Smooth muscle cell (in vitro differentiated cells): ENCODE results near the gene KDM3B. TPM values are rescaled to one million over a fixed set of nuclear protein-coding genes. Genes with fewer than 3 reads are reported as not detected.

ENCODE experiments used
- DNase-seq: peaks from one replicate; lab custom pipeline; 2025; ENCODE audit not compliant: unreplicated experiment; lab: John Stamatoyannopoulos, UW
- H2AFZ ChIP-seq: fragments of 200-600 bp; sonication (generic); 2 replicates; pipeline ENCODE4 v1.6.0; 2016; ENCODE audit warnings: antibody characterized with exemption, low read depth, mild to moderate bottlenecking
- H3F3A ChIP-seq: fragments of 200-600 bp; sonication (generic); 2 replicates; pipeline ENCODE4 v1.6.0; 2017; ENCODE audit warnings: antibody characterized with exemption, low read depth
- H3K27ac ChIP-seq: fragments of 200-600 bp; sonication (generic); 2 replicates; pipeline ENCODE4 v1.5.1; 2016; ENCODE audit warnings: low read depth, mild to moderate bottlenecking
- H3K27me3 ChIP-seq: fragments of 200-600 bp; sonication (generic); 2 replicates; pipeline ENCODE4 v1.6.1; 2016; ENCODE audit warnings: low read depth, mild to moderate bottlenecking
- H3K36me3 ChIP-seq: fragments of 200-600 bp; sonication (generic); 2 replicates; pipeline ENCODE4 v1.5.1; 2016; ENCODE audit warnings: low read depth
- H3K4me1 ChIP-seq: fragments of 200-600 bp; sonication (generic); 2 replicates; pipeline ENCODE4 v1.5.1; 2016; ENCODE audit warnings: low read depth
- H3K4me2 ChIP-seq: fragments of 200-600 bp; sonication (generic); 2 replicates; pipeline ENCODE4 v1.6.0; 2016; ENCODE audit warnings: mild to moderate bottlenecking
- H3K4me3 ChIP-seq: fragments of 200-600 bp; sonication (generic); 2 replicates; pipeline ENCODE4 v1.5.1; 2016; ENCODE audit warnings: mild to moderate bottlenecking
- H3K79me2 ChIP-seq: fragments of 200-600 bp; sonication (generic); 2 replicates; pipeline ENCODE4 v1.6.0; 2016; ENCODE audit warnings: low read depth, mild to moderate bottlenecking
- H3K9ac ChIP-seq: fragments of 200-600 bp; sonication (generic); 2 replicates; pipeline ENCODE4 v1.6.0; 2016; ENCODE audit warnings: low read depth
- H3K9me3 ChIP-seq: fragments of 200-600 bp; sonication (generic); replicated peaks from 2 replicates; pipeline ENCODE4 v1.5.1; 2016; ENCODE audit warnings: low read depth
- H4K20me1 ChIP-seq: fragments of 200-600 bp; sonication (generic); 2 replicates; pipeline ENCODE4 v1.6.0; 2016; ENCODE audit warnings: low read depth
- CTCF ChIP-seq: fragments of 200-600 bp; sonication (generic); IDR thresholded peaks from 2 replicates; pipeline ENCODE4 v1.5.1; 2017; ENCODE audit warnings: borderline replicate concordance, mild to moderate bottlenecking, antibody characterized with exemption; ENCODE audit not compliant: insufficient read depth, poor library complexity, severe bottlenecking
- WGBS: methylation state at CpG from one replicate; pipeline ENCODE4 v1.1.7; 2016; ENCODE audit warnings: low lambda C conversion rate; 5-methylcytosine and 5-hydroxymethylcytosine counted together
- polyA plus RNA-seq: library from polyadenylated mRNA; unstranded; fragments of >200 nt; fragmentation: Nextera tagmentation; extraction: Ambion mirVana; gene quantifications from 2 replicates; pipeline ENCODE4 v1.2.1, GENCODE V29; 2016
- total RNA-seq: library from RNA; depleted of rRNA; stranded (reverse); fragments of >200 nt; gene quantifications from 2 replicates; pipeline ENCODE4 v1.2.3, GENCODE V29; 2014

The KDM3B gene
- total and polyA plus RNA-seq, 2 experiments from 2014 or later: 16.5 to 43.1 TPM

GRCh38 chr5:138370537-138370936, 18.1 kb downstream of the KDM3B start:
- no peak for DNase-seq
- Histone ChIP-seq H3K9ac (no peak overlapping the region), H3K4me2 (no peak overlapping the region), H3K4me3 (no peak overlapping the region), H3K36me3 (no peaks in the 10 kb centered on the region), H3K27me3 (no peaks in the 10 kb centered on the region), H4K20me1 (peaks cover 89% of the 10 kb centered on the region), H3K79me2 (peaks cover 84% of the 10 kb centered on the region), H2AFZ (no peak overlapping the region), H3K27ac (no peak overlapping the region), H3K4me1 (no peaks in the 10 kb centered on the region), H3F3A (no peaks in the 10 kb centered on the region), H3K9me3 (no peaks in the 10 kb centered on the region)
- no peak for TF ChIP-seq CTCF
- WGBS: 95% methylated on average over 3 of the region's 3 CpGs

- TF ChIP-seq CTCF: no peak
- no peaks in the 10 kb centered on the region for H3K36me3 ChIP-seq
- H3K4me1 ChIP-seq: no peaks in the 10 kb centered on the region
- H3K27me3 ChIP-seq: no peaks in the 10 kb centered on the region
- peaks cover 75% of the 10 kb centered on the region for H3K79me2 ChIP-seq
- H3F3A ChIP-seq: no peaks in the 10 kb centered on the region
- H4K20me1 ChIP-seq: peaks cover 80% of the 10 kb centered on the region
- 98% methylated on average over 2 of the region's 2 CpGs for WGBS
- H3K4me3 ChIP-seq: no peak overlapping the region
- no peak overlapping the region for H3K9ac ChIP-seq
- no peak overlapping the region for H3K27ac ChIP-seq
- no peaks in the 10 kb centered on the region for H3K9me3 ChIP-seq
- no peak for DNase-seq
- H3K4me2 ChIP-seq: no peak overlapping the region
- H2AFZ ChIP-seq: no peak overlapping the region
These were observed 19.0 kb downstream of the KDM3B start for GRCh38 chr5:138371454-138371853.

- TF ChIP-seq CTCF: no peak
- Histone ChIP-seq H3K36me3 (peaks cover under 1% of the 10 kb centered on the region), H3K4me3 (no peak overlapping the region), H2AFZ (no peak overlapping the region), H3K9ac (no peak overlapping the region), H3K9me3 (no peaks in the 10 kb centered on the region), H3K27me3 (no peaks in the 10 kb centered on the region), H3K4me2 (no peak overlapping the region), H3K4me1 (no peaks in the 10 kb centered on the region), H3K79me2 (peaks cover 67% of the 10 kb centered on the region), H3K27ac (no peak overlapping the region), H3F3A (no peaks in the 10 kb centered on the region), H4K20me1 (peaks cover 72% of the 10 kb centered on the region)
- WGBS: 90% methylated on average over 1 of the region's 1 CpG
- no peak for DNase-seq
These were observed 19.7 kb downstream of the KDM3B start for GRCh38 chr5:138372225-138372624.

GRCh38 chr5:138372653-138373052, 20.2 kb downstream of the KDM3B start:
- 78% methylated on average over 5 of the region's 5 CpGs for WGBS

More at GRCh38 chr5:138372653-138373052, 20.2 kb downstream of the KDM3B start:
- H3K79me2 ChIP-seq: peaks cover 63% of the 10 kb centered on the region
- no peaks in the 10 kb centered on the region for H3F3A ChIP-seq
- H4K20me1 ChIP-seq: peaks cover 68% of the 10 kb centered on the region
- H3K4me3 ChIP-seq: no peak overlapping the region
- no peak overlapping the region for H3K4me2 ChIP-seq
- DNase-seq: no peak
- TF ChIP-seq CTCF: no peak
- no peaks in the 10 kb centered on the region for H3K9me3 ChIP-seq
- no peak overlapping the region for H2AFZ ChIP-seq
- no peaks in the 10 kb centered on the region for H3K4me1 ChIP-seq
- H3K9ac ChIP-seq: no peak overlapping the region
- H3K27me3 ChIP-seq: no peaks in the 10 kb centered on the region
- H3K36me3 ChIP-seq: peaks cover 5% of the 10 kb centered on the region
- H3K27ac ChIP-seq: no peak overlapping the region
